WTC11 (cell line): ENCODE measurements around the gene ARHGAP28.

Experiments
- CBFB ChIP-seq: sonication (generic); formaldehyde crosslinking; IDR thresholded peaks from 2 replicates; pipeline ENCODE4 v1.8.1; 2022; ENCODE audit warnings: mild to moderate bottlenecking, low read depth, missing genetic modification reagents
- E2F5 ChIP-seq: sonication (generic); formaldehyde crosslinking; IDR thresholded peaks from 2 replicates; pipeline ENCODE4 v1.8.1; 2022; ENCODE audit warnings: mild to moderate bottlenecking, moderate library complexity, missing genetic modification reagents
- ESRRA ChIP-seq: sonication (generic); formaldehyde crosslinking; IDR thresholded peaks from 2 replicates; pipeline ENCODE4 v1.8.1; 2022; ENCODE audit warnings: mild to moderate bottlenecking, missing genetic modification reagents, borderline replicate concordance
- JUN ChIP-seq: sonication (generic); formaldehyde crosslinking; IDR thresholded peaks from 2 replicates; pipeline ENCODE4 v1.8.0; 2023; ENCODE audit warnings: mild to moderate bottlenecking, missing genetic modification reagents
- NFE2L1 ChIP-seq: sonication (generic); formaldehyde crosslinking; IDR thresholded peaks from 2 replicates; pipeline ENCODE4 v1.8.1; 2023; ENCODE audit warnings: missing genetic modification reagents
- NR1H2 ChIP-seq: sonication (generic); formaldehyde crosslinking; IDR thresholded peaks from 2 replicates; pipeline ENCODE4 v1.9.0; 2021; ENCODE audit warnings: mild to moderate bottlenecking, moderate library complexity, missing genetic modification reagents
- TF ChIP-seq, protein P1 (sequence below): fragments of 200-600 bp; IDR thresholded peaks from 2 replicates; pipeline ENCODE4 v1.8.0; 2022; ENCODE audit warnings: antibody characterized with exemption
- TF ChIP-seq, protein P2 (sequence below): sonication (generic); formaldehyde crosslinking; IDR thresholded peaks from 2 replicates; pipeline ENCODE4 v1.8.1; 2022; ENCODE audit warnings: mild to moderate bottlenecking, missing genetic modification reagents, moderate library complexity, borderline replicate concordance
- TF ChIP-seq, protein P3 (sequence below): sonication (generic); formaldehyde crosslinking; IDR thresholded peaks from 2 replicates; pipeline ENCODE4 v1.8.0; 2022; ENCODE audit warnings: missing genetic modification reagents

DNA sequence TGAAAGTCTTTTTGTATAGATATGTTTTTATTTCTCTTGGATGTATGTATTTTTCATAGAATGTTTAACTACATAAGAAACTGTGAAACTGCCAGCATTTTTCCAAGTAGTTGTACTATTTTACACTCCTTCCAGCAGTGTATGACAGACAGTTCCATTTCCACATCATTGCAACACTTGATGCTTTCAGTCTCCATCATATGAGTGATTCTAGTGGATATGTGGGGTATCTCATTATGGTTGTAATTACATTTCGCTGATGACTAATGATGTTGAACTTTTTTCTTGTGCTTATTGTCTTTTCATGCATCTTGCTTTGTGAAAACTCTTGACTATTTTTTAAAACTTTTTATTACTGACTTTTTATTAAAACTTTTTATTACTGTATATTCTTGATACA is 101.4 kb downstream of the ARHGAP28 start:
- TF ChIP-seq, protein P1, sequence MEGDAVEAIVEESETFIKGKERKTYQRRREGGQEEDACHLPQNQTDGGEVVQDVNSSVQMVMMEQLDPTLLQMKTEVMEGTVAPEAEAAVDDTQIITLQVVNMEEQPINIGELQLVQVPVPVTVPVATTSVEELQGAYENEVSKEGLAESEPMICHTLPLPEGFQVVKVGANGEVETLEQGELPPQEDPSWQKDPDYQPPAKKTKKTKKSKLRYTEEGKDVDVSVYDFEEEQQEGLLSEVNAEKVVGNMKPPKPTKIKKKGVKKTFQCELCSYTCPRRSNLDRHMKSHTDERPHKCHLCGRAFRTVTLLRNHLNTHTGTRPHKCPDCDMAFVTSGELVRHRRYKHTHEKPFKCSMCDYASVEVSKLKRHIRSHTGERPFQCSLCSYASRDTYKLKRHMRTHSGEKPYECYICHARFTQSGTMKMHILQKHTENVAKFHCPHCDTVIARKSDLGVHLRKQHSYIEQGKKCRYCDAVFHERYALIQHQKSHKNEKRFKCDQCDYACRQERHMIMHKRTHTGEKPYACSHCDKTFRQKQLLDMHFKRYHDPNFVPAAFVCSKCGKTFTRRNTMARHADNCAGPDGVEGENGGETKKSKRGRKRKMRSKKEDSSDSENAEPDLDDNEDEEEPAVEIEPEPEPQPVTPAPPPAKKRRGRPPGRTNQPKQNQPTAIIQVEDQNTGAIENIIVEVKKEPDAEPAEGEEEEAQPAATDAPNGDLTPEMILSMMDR = no peak
- TF ChIP-seq, protein P2, sequence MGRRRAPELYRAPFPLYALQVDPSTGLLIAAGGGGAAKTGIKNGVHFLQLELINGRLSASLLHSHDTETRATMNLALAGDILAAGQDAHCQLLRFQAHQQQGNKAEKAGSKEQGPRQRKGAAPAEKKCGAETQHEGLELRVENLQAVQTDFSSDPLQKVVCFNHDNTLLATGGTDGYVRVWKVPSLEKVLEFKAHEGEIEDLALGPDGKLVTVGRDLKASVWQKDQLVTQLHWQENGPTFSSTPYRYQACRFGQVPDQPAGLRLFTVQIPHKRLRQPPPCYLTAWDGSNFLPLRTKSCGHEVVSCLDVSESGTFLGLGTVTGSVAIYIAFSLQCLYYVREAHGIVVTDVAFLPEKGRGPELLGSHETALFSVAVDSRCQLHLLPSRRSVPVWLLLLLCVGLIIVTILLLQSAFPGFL (CRISPR knock-in tag) = no peak
- TF ChIP-seq E2F5 (no peak), CBFB (CRISPR knock-in tag) (no peak), NR1H2 (CRISPR knock-in tag) (no peak), ESRRA (CRISPR knock-in tag) (no peak), JUN (CRISPR knock-in tag) (no peak), NFE2L1 (CRISPR knock-in tag) (no peak)
- TF ChIP-seq, protein P3, sequence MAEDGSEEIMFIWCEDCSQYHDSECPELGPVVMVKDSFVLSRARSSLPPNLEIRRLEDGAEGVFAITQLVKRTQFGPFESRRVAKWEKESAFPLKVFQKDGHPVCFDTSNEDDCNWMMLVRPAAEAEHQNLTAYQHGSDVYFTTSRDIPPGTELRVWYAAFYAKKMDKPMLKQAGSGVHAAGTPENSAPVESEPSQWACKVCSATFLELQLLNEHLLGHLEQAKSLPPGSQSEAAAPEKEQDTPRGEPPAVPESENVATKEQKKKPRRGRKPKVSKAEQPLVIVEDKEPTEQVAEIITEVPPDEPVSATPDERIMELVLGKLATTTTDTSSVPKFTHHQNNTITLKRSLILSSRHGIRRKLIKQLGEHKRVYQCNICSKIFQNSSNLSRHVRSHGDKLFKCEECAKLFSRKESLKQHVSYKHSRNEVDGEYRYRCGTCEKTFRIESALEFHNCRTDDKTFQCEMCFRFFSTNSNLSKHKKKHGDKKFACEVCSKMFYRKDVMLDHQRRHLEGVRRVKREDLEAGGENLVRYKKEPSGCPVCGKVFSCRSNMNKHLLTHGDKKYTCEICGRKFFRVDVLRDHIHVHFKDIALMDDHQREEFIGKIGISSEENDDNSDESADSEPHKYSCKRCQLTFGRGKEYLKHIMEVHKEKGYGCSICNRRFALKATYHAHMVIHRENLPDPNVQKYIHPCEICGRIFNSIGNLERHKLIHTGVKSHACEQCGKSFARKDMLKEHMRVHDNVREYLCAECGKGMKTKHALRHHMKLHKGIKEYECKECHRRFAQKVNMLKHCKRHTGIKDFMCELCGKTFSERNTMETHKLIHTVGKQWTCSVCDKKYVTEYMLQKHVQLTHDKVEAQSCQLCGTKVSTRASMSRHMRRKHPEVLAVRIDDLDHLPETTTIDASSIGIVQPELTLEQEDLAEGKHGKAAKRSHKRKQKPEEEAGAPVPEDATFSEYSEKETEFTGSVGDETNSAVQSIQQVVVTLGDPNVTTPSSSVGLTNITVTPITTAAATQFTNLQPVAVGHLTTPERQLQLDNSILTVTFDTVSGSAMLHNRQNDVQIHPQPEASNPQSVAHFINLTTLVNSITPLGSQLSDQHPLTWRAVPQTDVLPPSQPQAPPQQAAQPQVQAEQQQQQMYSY (CRISPR knock-in tag) = no peak
